Left colon (tissue), 2 donors: ENCODE data around the gene DPF3. TPM values are rescaled to one million over a fixed set of nuclear protein-coding genes. Genes with fewer than 3 reads are reported as not detected.

Experiments
- ATAC-seq: fragments of 200-7000 bp; cut with Tn5 transposase; one replicate; pipeline ENCODE4 v1.9.1; 2020; ENCODE audit warnings: mild to moderate bottlenecking, moderate library complexity
- DNase-seq, 2 donors: peaks; one replicate each; pipeline ENCODE4 v3.0.0-alpha.2; 2020
- intact Hi-C, 2 donors: fragments of 100-400 bp; cut with DNase I in 1 of 2; cut with micrococcal nuclease in 1 of 2; formaldehyde crosslinking; loops; one replicate each; pipeline versions ENCODE4 v1.11.2 to v1.14.0; 2022; cut with DNase I, micrococcal nuclease
- total RNA-seq, 2 donors: library from RNA; stranded (reverse); fragmentation: NEBNext Ultra II Directional; extraction: Animal tissue kit (Norgen Biotek cat#: 25700); gene quantifications; one replicate each; pipeline ENCODE4 v1.2.1, GENCODE V29; 2021
- donor health status: DM: no; HTN: no; CAD: no.
- donor health status: DM: yes; HTN: yes; CAD: no.

The DPF3 gene
- total RNA-seq, 2 donors from 2014 or later, result 9.7 to 11.2 TPM

DNA sequence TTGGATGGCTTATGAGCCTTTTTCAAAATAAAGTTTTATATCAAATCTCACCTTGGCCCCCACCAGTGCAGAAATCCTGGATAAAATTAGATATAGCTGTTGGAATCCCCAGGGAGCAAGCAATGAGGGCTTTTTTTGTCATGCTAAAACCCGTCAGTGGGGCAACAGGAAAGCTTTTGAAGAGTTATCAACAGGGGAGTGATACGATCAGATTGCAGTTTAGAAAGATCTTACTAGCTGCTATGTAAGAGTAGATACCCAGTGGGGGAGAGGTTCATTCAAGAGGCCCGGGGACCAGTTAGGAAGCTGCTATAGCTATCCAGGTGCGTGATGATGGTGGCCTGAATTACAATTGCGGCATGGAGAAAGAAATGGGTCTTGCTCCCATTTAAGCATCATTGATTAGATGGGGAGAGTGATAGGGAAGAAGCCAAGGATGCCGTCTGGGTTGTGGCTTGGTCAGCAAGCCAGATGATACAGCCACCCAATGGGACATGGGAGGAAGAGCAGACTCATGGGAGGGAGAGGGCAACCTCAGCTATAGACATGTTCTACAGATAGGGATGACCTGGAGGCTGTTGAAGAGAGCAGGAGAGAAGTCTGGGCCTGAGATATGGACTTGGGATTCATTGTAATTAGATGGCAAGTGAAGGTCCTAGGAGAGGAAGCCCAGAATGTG, 272.4 kb downstream of the DPF3 start:
- ATAC-seq, result no peak
- DNase-seq, result no peak
- intact Hi-C loops, result no loop called here

DNA sequence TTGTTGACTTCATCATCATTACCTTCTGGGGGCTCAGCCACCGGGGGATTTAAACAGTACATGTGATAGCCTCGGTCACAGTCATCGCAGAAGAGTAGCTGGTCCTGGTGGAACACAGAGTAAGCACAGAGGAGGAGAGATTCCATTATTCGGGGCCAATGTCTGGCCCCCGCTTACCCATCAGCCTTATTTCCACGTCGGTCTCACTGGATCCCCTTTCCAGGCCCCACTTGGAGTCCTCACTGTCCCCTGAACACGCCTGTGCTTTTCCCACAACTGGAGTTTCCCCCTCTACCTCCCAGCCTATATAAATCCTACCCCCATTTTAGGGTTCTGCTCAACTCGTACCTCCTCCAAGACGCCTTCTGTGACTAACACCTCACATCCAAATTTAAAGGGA, 274.0 kb downstream of the DPF3 start:
- DNase-seq, result no peak
- ATAC-seq, result no peak
- intact Hi-C loops, result no loop called here

DNA sequence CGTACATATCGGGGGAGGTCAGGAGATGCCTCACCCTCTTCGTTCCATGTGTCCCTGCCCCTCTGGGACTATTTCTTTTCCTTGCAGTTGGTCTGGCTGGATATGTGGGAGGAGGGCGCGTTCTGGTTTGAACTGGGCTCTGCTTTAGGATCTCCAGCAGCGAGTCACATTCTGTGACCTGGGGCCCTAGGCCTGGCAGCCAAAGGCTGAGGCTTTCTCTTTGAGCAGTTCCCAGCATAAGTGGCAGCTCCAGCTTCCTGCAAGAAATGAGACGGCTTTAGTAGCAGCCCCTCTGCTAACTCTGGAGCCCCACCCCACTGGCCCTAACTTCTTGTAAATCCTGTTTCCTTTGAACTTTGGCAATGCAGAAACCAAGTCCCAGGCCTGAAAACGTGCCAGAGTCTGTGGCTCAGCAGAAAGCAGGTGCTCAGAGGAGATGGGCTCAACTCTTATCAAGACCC, 274.8 kb downstream of the DPF3 start:
- intact Hi-C loops, result no loop called here
- DNase-seq (no peak), ATAC-seq (no peak)

DNA sequence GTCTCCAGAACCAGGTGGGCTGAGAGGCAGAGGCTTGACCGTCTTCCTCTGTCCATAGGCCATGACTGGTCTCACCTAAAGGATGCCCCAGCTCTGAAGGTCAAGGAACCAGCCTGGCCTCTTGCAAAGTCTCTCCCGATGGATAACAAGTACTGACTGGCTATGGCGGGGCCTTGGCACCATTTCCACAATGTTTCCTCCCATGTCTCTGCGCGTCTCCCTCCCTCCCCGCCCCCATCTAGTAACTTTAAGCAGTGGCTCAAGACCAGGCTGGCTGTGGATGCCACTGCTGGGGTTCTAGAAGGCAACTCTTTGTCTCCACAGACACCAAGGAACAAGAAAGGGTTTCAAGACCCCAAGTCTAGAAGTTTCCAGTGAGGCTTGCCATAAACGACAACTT, 275.5 kb downstream of the DPF3 start:
- intact Hi-C loops, result no loop called here
- no peak for DNase-seq
- no peak for ATAC-seq

DNA sequence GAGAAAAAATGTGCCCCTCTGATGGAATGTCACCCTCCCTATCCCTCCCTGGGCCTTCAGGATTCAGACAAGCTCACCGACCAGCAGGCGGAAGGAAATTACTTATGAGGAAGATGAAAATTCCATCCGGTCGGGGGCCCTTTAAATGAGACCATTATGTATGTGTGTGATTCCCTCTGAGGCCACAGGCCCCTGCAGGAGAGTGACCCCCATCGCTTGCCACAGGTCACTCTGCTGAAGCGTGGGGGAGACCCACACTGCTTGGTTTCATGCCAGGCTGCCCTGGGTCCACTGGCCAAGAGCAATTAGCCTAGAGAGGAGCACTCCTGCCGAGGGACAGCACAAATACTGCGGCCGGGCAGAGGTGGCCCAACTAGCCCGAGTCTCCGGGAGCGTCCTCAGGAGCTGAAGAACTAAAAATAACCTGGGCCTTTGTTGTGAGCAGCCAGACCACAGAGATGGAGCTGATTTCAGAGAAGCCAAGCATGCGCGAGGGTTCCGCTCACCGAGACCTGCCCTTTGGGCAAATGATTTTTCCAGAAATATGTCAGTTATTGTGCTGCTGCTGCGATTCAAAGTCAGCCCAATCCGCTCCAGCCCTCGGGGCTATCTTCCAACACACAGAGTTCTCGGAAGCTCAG, 276.4 kb downstream of the DPF3 start:
- intact Hi-C loops, result no loop called here
- ATAC-seq (no peak), DNase-seq (no peak)

DNA sequence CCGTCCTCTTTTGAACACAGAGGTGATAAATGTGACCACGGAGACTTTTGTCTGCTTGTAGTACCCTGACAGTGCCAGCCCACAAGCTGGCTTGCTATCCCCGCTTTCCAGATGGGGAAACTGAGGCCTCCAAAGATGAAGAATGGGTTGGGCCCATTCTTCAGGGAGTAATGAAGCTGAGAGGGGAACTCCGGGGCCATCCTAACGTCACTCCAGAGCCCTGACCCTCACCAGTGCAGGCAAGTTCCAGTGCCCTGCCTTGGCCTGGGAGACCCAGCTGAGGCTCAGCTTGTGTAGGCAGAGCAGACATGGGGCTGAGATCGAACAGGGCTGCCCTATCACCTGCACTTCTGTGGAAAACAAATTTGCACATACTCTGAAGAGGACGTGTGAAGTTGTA, 277.1 kb downstream of the DPF3 start:
- ATAC-seq, result no peak
- DNase-seq, result no peak
- intact Hi-C loops, result no loop called here

DNA sequence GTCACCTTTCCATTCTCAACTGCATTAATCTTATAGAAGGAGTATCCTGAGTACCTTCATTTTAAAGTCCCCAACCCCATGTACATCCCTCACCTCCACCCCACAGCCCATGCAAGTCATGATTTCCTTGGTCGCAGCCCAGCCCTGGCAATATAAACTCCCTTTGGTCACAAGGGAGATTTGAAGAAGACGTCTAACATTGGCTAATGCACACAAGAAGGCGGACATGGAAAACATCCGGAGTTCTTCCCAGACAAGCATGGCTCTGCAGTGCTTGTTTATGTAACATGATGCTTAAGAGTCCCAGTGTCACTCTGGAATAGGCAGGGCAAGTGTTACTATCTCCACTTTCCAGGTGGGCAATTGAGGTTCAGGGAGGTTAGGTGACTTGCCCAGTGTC, 277.6 kb downstream of the DPF3 start:
- ATAC-seq, result no peak
- no peak for DNase-seq
- intact Hi-C loops, result no loop called here

DNA sequence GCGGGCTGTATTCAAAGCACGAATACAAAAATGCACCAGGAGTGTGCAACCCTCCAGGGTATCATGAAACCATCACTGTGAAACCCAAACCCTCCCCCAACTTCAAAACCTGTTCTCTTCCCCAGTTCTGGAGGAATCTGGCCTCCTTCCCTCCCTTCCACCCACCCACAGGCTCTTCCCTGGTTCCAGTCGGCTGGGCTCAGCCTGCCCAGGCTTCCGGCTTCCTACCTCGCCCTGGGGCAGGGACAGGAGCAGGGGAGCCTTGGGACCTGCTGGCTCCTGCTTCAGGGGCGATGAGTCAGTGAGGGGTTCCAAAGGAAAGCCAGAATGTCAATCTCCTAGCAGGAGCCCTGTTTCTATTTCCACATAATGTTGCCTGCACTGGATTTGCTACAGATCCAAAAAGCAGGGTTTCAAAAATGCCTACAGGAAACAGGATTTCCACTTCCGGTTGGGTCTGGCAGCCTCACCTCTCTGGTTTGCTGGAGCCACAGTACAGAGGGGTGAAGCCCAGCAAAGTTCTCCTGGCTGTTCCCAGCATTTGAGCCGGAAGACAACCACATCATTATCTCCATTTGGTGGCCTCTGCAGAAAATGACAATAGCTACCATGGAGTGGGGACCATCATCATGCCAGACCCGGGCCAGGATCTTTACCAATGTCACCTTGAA, 278.3 kb downstream of the DPF3 start:
- no peak for ATAC-seq
- intact Hi-C loops, result no loop called here
- DNase-seq, result no peak

DNA sequence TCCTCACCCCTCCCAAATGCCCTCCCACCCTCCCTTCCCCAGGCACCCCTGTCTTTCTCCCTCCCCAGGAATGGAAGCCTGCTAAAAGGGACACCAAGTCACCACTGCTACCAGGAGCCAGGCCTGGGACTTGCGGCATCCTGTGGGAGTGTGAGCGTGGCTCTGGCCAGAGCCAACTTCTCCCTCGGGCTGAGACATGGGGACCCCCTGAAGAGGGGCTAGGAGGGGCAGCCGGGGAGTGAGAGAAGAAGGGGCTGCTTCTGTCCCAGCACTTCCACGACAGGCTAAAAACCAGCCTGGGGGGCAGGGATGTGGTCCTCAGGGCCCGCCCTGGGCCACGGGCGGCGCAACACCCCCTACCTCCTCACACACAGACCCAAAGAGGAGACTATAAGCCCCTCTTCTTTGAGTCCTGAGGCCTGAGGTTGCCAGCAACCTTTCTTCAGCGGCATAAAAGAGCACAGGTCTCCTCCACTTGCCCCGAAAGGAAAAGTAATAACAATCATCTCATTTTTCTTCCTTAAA, 278.9 kb downstream of the DPF3 start:
- ATAC-seq (no peak), DNase-seq (no peak)
- intact Hi-C loops, result no loop called here

DNA sequence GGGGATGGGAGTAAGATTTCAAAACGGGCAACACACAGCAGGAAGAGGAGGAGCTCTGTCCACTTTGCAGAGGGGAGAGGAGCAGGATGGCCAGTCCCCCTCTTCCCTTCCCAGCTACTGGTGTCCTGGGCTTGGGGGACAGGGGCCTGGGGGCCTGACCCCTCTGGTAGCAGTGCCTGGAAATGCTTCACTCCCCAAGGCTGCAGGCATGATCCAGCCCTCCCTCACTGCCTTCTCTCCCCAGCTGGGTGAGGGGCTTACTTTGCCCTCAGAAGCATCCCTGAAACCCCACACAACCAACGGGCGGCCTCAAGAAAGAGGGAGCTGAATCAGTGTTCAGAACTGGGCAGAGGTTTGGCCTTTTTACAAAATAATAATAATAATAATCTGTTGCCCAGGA, 279.5 kb downstream of the DPF3 start:
- intact Hi-C loops, result no loop called here
- no peak for ATAC-seq
- DNase-seq, result no peak

DNA sequence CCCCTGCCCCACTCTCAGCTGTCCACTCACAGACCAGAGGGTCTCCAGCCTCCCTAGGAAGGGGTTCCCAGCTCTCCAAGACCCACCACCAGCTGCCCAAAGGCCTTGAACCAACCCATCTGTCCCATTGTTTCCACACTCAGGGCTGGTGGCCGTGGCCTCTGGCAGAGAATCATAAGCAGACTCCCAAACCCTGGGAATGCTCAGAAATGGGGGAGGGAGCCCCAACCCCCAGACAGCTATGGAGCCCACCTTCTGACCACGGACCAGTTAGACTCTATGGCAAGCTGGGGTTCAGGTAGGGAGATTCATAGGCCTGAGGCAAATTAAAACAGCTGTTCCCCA, 280.0 kb downstream of the DPF3 start:
- no peak for ATAC-seq
- no peak for DNase-seq
- intact Hi-C loops, result no loop called here

DNA sequence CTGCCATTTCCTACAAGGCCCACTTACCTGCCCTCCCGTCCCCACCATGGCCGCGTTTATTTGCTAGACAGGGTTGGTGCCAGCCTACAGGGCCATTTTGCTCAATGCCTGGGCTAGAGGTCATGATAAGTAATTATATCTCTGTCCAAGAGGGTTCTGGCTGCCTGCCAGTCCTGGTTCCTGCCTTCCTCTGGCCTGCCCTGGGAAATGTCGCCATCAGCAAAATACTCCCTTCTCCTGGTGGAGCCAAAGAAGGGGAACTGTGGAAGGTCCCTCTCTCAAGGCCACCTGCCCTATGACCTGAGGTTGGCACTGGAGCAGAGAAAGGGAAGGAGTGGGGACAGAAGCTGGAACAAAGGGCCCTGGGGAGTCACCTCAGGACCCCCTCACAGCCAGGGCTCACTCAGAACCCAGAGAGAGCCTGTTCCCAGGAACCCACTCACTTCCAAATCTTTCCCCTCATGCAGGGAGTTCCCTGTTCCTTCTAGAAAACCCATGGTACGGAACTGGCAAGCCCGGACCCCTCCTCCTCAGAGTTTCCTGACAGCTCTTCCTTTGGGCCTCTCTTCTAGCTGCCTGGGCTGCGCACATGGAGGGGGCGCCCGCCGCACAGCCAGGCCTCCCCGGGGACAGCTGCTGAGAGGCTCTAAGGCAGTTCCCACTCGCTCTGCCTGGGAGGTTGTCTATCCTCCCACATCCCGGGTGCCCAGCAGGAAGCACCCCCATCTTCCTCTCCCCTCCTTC, 280.5 kb downstream of the DPF3 start:
- DNase-seq (peak in 1 of 2 donors; percentile 47), ATAC-seq (no peak)
- intact Hi-C loops, result no loop called here

DNA sequence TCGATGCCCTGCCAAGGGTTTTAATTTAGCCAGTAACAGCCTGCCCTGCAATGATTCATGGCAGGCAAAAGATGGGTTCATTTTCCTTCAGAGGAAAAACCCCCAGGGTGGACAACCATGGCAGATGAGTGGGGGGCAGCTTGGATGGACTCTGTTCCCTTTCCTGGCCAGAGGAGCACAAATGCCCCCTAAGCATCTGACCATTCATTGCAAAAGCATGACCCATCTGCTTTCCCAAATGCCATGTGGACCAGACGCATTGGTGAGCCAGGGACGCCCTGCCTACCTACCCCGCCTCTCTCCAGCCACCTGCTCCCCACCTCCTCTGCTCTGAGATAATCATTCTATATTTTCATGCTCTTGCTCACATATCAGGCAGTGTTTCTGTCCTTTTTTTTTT, 281.9 kb downstream of the DPF3 start:
- ATAC-seq (no peak), DNase-seq (no peak)
- intact Hi-C loops, result no loop called here

DNA sequence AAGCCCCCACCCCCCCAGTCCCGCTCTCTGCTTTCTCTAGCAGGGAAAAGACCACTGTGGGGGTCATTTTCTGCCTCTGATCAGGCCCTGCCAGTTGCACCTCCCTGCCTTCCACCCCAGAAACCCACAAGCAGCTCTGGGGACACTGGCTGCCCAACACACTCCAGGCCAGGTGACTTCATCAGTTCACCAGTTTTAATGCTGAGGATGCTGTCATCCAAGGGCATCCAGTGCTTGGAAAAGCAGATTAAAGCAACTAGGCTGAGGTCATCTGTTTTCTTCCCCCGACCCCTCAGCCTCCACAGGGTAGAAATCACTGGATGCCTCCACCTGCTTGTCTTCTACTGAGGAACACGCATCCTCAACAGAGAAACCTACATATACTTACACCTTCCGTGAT, 282.4 kb downstream of the DPF3 start:
- no peak for ATAC-seq
- no peak for DNase-seq

DNA sequence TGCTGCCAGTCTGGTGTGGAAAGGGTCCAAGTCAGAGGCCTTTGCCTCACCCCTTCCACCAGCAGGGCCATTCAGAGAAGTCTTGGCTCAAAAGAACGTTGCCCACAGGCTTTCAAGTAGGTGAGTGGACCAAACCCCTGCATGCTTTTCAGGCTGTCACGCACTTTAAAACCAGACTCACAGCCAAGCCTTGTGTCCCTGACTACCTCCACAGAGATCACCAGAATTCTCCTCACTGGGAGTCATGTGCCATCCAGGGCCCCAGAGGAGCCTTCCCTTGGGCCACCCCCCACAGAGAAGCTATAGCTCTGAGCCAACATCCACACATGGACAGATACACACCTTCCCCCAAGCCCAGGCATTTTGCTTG, 283.1 kb downstream of the DPF3 start:
- no peak for ATAC-seq
- intact Hi-C loops, result no loop called here

More for the DNA sequence above, 282.4 kb downstream of the DPF3 start:
- intact Hi-C loops, result no loop called here

DNA sequence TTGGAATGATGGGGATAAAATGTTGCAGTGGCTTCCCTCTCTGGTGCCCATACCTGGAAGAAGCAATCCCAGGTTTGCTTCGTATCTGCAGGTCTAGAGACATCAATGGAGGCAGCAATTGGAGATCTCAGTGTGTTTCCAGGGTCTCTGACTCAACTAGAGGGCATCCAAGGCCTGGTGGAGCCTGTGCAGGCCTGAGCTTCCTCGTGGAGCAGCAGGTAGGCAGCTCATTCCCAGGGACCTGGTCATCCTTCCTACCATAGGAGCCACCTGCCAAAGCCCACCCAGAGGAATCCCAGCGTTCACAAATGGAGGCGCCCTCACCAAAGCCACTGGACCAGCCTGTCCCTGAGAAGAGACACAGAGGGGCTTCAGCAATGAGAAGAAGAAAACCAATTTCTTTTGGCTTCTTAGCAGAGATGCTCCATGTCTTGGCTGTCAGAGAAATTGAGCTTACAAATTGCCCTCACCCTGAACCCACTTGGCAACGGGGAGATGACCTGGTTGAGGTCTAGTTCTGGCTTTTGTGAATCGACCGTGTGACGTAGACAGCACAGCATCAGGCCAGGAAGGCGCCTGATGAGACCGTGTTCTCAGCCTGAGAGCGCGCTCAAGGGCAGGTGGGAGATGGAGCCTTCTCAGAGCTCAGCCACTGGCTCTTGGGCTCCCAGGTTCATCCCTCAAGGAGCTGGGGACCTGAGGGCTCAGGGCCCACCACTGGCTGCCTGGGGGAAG, 283.6 kb downstream of the DPF3 start:
- DNase-seq, result no peak
- no peak for ATAC-seq
- intact Hi-C loops, result no loop called here

More for the DNA sequence above, 283.1 kb downstream of the DPF3 start:
- no peak for DNase-seq

DNA sequence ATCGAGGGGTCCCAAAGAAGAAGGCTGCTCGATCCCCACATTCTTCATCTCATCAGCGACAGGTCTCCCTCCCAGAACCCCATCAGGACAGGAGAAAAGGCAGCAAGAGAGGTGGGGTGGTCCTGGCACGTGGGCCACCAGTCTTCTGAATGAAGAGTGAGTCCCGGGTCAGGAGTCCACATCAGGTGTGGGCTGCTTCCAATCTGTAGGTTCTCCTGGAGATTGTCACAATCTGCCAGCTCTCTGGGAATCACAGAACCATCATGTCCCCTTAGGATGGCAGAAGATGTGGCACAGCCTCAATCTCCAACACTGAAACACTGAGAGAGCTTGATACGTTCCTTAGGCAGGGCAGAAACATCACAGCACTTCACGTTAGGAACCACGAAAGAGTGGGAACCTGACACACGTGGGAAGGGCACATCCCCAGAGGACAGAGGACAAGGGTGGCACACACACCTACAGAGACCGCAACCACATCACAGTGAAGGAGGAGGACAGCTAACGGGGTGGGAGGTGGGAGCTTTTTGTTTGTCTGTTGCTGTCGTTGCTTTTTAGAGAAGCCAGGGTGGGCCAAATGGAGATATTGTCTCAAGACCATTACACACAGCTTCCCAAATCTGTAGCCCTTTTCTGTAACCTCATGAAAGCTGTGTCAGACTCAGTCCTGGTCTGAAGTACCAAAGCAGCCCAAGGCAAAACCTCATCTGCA, 284.5 kb downstream of the DPF3 start:
- ATAC-seq, result no peak
- no peak for DNase-seq
- intact Hi-C loops, result no loop called here

DNA sequence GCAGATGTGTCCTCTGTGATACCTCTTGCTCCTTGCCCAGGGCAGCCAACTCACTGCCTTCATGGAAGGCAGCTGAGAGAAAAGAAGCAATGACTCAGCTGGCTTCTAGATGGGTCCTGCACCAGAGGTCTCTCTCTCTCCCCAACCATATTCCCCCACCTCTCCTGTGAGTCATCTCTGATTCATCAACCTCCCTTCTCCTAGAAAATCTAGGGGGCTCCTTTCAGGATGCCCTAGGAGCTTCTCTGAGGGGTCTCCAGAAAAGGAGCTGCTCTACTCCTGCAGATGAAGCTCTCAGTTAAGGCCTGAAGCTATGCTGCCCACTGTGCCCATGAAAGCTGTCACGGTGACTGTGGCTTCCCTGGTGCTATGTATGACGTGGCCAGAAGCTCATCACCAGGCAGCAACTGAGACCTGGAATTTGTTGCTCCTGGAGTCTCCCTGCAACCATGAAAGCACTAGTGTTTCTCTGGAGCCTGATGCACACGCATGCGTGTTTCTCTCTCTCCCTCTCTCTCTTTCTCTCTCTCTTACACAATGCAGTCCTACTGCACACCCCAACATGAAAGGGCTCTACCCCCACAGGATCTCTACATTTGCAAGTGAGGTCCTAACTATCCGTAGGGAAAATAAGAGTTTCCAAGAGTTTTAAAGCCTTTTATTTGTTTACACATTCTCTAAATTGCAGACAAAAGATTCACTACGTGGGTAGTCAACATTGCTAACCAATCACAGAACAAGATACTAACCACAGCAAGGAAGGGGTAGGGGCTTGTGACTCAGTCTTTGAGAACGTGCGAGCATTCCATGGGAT, 285.3 kb downstream of the DPF3 start:
- no peak for DNase-seq
- ATAC-seq, result no peak
- intact Hi-C loops, result no loop called here
